Measurements from ENCODE around the gene PTK6.

Gene PTK6

GRCh38 chr20:63579017-63579694, 42.0 kb upstream of the PTK6 start:
- Histone ChIP-seq H3K27me3 (peaks cover 0 to 24% of the 10 kb centered on the region in 2 donors), H3K27ac (no peak overlapping the region), H3K9me3 (no peaks in the 10 kb centered on the region), H3K4me3 (no peak overlapping the region), H3K4me1 (peaks cover 0 to 6% (median 5%) of the 10 kb centered on the region in 4 donors), H3K36me3 (no peaks in the 10 kb centered on the region)
- no peak for TF ChIP-seq CTCF (IDR thresholded peaks at IDR 0.05)
- DNase-seq, result no peak
- intact Hi-C loops (cut with DNase I; ENCODE audit: low total_unique reads), result no loop called here

- intact Hi-C loops (cut with DNase I; ENCODE audit: low total_unique reads), result no loop called here
- peaks cover 0 to 10% (median 9%) of the 10 kb centered on the region in 4 donors for H3K4me1 ChIP-seq
- no peak for TF ChIP-seq CTCF (IDR thresholded peaks at IDR 0.05)
- H3K27me3 ChIP-seq, result peaks cover 0 to 24% of the 10 kb centered on the region in 2 donors
- no peak for DNase-seq
- no peaks in the 10 kb centered on the region for H3K9me3 ChIP-seq
- H3K4me3 ChIP-seq, result no peak overlapping the region
- H3K27ac ChIP-seq, result no peak overlapping the region
- no peaks in the 10 kb centered on the region for H3K36me3 ChIP-seq
Measured at GRCh38 chr20:63578224-63579016, 41.2 kb upstream of the PTK6 start.

GRCh38 chr20:63577317-63577894, 40.2 kb upstream of the PTK6 start:
- H3K4me3 ChIP-seq, result no peak overlapping the region
- no peaks in the 10 kb centered on the region for H3K9me3 ChIP-seq
- DNase-seq, result no peak
- no peaks in the 10 kb centered on the region for H3K36me3 ChIP-seq
- H3K27me3 ChIP-seq, result peaks cover 0 to 24% of the 10 kb centered on the region in 2 donors
- intact Hi-C loops (cut with DNase I; ENCODE audit: low total_unique reads), result no loop called here
- H3K4me1 ChIP-seq, result peaks cover 0 to 18% (median 15%) of the 10 kb centered on the region in 4 donors
- TF ChIP-seq CTCF (IDR thresholded peaks at IDR 0.05), result no peak
- H3K27ac ChIP-seq, result no peak overlapping the region

- Histone ChIP-seq H3K4me3 (no peak overlapping the region), H3K9me3 (no peaks in the 10 kb centered on the region), H3K4me1 (peaks cover 0 to 18% (median 15%) of the 10 kb centered on the region in 4 donors), H3K27me3 (peaks cover 0 to 24% of the 10 kb centered on the region in 2 donors), H3K36me3 (peaks cover 0 to 5% (median 0%) of the 10 kb centered on the region in 3 donors), H3K27ac (no peak overlapping the region)
- no peak for DNase-seq
- intact Hi-C loops (cut with DNase I; ENCODE audit: low total_unique reads), result no loop called here
- TF ChIP-seq CTCF (IDR thresholded peaks at IDR 0.05), result no peak
Measured at GRCh38 chr20:63576311-63576710, 39.1 kb upstream of the PTK6 start.

- intact Hi-C loops (cut with DNase I; ENCODE audit: low total_unique reads), result no loop called here
- Histone ChIP-seq H3K9me3 (no peaks in the 10 kb centered on the region), H3K27ac (no peak overlapping the region), H3K27me3 (peaks cover 0 to 24% of the 10 kb centered on the region in 2 donors), H3K36me3 (peaks cover 0 to 5% (median 0%) of the 10 kb centered on the region in 3 donors), H3K4me3 (peak overlapping the region in 1 of 2 donors; percentile 98), H3K4me1 (peaks cover 0 to 18% (median 15%) of the 10 kb centered on the region in 4 donors)
- no peak for TF ChIP-seq CTCF (IDR thresholded peaks at IDR 0.05)
- DNase-seq, result no peak
Measured at GRCh38 chr20:63574829-63575743, 37.9 kb upstream of the PTK6 start.

All from tibial artery (tissue), 4 donors.